HG02973 (cell line): ENCODE measurements around the gene EPHA1.
"Not testable (repeated sequence)": the region's sequence is repeated elsewhere in the genome, so short reads cannot be mapped to it uniquely, and the experiment has no call there.

Experiments used
- ATAC-seq: cut with Tn5 transposase; IDR thresholded peaks from one replicate; pipeline ENCODE4 v1.9.1; 2021; ENCODE audit warnings: moderate library complexity; ENCODE audit not compliant: unreplicated experiment

Gene EPHA1

DNA sequence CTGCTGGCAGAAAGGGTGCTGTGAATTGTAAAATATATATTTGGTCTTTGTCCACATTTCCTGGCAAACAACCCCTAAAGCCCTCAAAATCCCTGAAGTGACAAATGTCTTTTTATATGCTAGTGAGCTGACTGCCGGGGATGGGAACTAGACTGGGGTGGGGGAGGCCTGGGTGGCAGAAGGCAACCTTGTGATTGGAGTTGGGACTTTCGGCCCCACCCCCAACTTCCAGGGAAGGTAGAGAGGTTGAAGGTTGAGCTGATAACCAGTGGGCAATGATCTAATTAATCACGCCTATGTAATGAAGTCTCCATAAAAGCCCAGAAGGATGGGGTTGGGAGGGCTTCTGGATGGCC is 2.7 kb downstream of the EPHA1 start:
- ATAC-seq, result no peak

GRCh38 chr7:143405173-143406001 is 3.3 kb downstream of the EPHA1 start:
- no peak for ATAC-seq

- not testable (repeated sequence) for ATAC-seq
Observed at GRCh38 chr7:143402233-143402632, 6.4 kb downstream of the EPHA1 start.

- no peak for ATAC-seq
Observed at GRCh38 chr7:143401265-143401664, 7.4 kb downstream of the EPHA1 start.

DNA sequence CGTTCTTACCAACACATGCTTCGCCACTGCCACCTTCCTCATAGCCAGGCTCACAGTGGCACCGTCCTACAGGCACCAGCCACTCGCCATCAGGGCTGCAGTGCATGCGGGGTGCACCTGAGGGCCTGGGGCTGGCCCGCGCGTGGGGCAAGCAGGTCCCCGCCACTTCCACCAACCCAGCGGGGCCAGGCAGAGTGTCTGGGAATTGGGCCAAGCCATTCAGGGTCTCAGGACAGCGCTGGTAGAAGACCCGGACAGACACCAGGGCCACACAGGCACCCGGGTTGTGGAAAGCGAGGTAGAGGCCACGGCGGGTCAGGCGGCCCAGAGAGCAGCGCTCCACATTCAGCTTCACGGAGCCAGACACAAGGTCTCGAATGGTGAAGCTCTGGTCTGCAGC is 9.0 kb downstream of the EPHA1 start:
- no peak for ATAC-seq

DNA sequence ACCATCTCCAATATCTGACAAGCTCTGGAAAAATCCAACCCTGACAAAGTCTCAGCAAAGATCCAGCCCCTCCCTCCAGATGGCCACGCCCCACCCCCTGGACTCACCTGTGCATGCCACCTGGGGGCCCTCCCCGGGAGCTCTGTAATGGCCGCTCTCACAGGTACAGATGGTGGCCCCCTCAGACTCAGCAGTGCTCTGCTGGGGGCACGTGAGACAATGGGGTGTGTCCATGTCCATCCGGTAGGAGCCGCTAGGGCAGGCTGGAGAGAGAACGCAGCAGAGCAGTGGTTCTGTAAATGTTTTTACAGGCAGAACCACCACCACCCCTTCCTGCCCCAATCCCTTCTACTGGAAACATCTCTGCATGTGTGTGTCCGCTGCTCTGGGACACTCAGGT is 9.5 kb downstream of the EPHA1 start:
- ATAC-seq, result no peak

DNA sequence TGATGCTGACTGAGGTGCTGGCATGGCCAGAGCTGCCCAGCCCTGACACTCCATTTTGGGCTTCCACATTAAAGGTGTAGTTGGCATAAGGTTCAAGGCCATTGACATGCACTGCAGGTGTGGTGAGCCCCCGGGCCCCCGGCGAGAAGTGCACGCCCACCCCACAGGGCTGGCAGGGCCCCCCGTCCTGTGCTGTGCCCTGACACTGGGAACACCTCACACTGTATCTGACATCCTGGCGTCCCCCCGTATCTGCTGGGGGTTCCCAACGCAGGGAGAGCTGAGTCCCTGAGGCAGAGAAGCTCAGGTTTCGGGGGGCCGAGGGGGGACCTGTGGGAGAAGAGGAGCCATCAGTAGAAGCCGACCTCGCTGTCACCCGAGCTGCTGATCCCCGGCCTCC is 10.0 kb downstream of the EPHA1 start:
- no peak for ATAC-seq

DNA sequence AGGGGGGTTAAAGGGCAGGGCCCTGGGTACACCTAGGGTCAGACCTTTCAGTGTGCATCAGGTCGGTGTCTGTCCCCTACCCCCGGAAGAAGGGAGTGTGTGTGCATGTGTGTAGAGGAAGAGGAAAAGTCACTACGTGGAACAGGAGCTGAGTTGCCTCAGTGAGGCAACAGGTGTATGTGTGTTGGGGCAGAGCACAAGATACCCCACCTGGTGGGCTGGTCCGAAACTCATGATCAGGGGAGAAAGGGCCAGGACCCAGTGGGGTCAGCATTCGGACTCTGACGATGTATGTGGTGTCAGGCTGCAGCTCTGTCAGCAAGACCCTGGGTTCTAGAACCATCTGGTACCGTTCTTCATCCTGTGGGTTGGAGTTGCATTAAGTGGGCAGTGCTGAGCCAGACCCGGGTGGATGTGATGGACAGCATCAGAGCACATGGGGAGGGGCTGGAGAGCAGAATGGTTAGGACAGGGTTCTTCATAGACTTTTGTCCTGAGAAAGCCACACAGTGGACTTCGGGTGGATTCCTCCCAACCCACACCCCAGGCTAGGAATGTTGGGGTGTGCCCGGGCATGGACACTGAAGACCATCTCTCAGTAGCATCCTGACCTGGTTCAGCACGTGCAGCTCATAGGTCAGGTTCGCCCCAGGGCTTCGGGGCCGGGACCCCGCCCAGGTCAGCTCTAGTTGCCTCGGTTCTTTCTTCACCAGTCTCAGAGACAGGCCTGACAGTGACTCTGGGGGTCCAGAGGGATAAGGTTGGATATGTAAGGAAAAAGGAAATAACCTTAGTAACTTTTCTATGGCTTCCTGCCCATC is 10.7 kb downstream of the EPHA1 start:
- no peak for ATAC-seq

- ATAC-seq, result no peak
Observed at GRCh38 chr7:143396625-143397556, 11.8 kb downstream of the EPHA1 start.

DNA sequence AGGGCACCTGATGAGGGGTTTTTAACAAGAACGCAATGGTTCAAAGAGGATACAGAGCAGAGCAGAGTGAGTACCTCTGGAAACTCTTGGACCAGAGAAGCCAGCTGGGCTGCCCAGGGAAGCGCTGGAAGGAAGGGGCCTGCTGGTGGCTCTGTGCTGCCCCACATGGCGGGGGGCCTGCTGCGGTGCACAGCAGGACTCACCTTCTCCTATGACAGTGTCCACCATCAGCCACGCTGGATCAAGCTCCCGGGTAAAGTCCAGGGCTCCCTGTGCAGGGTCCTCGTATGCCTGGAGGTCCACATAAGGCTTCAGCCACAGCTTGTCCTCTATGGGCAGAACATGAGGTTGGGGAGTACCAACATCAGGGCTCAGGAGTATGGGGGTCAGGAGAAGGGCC is 12.5 kb downstream of the EPHA1 start:
- no peak for ATAC-seq

GRCh38 chr7:143395187-143396149 is 13.2 kb downstream of the EPHA1 start:
- no peak for ATAC-seq

- ATAC-seq, result no peak
Observed at GRCh38 chr7:143394777-143395176, 13.9 kb downstream of the EPHA1 start.

DNA sequence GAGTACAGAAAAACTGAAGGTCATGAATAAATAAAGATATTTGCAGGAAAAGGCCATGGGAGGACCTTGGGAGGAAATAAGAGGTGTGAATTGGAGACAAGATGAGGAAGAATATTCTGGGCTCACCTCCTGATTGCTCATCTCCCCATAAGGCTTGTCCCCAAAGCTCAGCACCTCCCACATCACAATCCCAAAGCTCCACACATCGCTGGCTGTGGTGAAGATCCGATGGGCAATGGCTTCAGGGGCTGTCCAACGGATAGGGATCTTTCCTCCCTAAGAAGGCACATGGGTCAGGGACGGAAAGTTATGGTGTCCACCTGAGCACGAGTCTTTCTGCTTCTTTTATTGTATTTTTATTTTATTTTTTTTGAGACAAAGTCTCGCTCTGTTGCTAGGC is 14.6 kb downstream of the EPHA1 start:
- ATAC-seq, result no peak

DNA sequence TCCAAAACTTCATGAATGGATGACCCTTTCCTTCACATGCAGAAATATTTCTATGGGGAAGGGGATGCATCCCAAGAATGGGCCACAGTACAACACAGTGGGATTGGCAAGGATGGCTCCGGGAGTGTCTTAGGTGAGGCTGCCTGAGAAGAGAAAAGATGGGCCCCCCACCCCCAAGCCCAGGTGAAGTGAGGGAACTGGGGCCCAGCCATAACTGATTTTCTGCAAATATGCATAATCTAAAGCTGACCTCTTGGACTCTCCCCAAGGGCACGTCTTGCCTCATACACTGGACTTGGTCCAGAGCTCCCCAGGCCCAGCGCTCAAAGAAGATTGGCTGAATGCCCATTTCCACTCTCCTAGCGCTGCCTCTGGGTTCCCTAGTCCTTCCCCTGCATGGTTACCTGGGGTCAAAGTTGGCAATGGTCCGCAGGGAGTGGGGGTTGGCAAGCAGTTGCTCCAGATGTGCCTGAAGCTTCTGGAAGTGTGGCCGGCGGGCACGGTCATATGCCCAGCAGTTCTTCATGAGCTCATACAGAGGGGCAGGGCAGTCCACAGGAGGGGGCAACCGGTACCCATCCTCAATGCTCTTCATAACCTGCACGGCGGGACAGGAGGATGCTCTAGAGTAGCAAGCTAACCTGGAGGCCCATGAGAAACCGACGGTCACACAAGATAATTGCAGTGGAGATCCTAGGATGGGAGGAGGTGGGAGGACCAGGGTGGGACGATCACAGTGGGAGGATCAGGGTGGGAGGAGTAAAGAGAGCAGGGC is 15.2 kb downstream of the EPHA1 start:
- ATAC-seq, result no peak

GRCh38 chr7:143392875-143393266 is 15.8 kb downstream of the EPHA1 start:
- no peak for ATAC-seq

GRCh38 chr7:143392427-143392826 is 16.2 kb downstream of the EPHA1 start:
- ATAC-seq, result not testable (repeated sequence)

DNA sequence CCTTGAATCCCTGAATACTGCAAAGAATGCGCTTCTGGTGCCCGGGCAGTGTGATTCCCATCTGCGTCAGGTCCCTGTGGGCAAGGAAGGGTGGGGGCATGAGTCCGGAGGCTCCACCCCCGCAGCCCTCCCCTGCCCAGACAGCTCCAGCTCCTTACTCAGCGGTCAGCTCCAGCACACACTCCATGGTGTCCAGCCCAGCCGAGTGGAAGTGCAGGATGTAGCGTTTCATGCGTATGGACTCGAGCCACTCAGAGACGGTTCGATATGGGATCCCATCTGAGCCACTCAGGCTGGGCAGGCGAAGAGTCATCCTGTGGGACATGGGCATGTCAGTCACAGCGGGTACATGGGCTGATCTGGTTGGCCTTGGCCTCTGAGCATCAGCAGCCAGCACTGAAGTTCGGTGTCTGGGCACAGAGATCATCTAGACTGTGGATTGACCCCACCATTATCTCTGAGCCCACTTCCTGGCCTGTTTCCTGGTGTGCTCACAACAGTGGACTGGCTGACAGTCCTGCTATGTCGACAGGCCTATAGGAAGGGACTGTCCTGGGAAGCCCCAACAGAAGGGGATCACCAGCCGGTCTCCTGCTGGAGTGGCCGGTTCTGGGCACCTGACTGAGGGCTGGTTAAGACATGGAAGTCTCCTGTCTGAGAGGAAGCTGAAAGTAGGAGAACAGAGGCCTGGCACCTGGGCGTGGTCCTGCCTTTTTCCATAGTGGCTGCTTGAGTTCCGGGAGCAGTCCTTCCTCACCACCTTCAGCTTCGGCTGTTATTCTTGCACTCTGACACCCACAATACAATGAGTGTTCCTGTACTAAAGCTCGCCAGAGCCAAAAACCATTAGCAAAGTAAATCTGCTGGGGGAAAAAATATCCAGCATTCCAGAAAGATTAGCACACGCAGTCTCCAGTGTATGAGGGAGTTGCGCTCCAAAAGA is 16.9 kb downstream of the EPHA1 start:
- ATAC-seq, result no peak

GRCh38 chr7:143390773-143391317 is 17.8 kb downstream of the EPHA1 start:
- no peak for ATAC-seq
